Brain microvascular endothelial cell (primary cell): ENCODE measurements around the gene PDGFRA.
"Not testable (repeated sequence)": the region's sequence is repeated elsewhere in the genome, so short reads cannot be mapped to it uniquely, and the experiment has no call there.

Experiments
- DNase-seq: peaks from one replicate; pipeline ENCODE4 v3.0.0-alpha.2; 2020
- H3K27ac ChIP-seq: fragments of 250-450 bp; sonication (Bioruptor Pico); 2 replicates; pipeline ENCODE4 v1.5.1; 2020; ENCODE audit warnings: mild to moderate bottlenecking, moderate library complexity
- H3K27me3 ChIP-seq: fragments of 250-450 bp; sonication (Bioruptor Pico); replicated peaks from 2 replicates; pipeline ENCODE4 v1.5.1; 2020; ENCODE audit warnings: mild to moderate bottlenecking
- H3K36me3 ChIP-seq: fragments of 250-450 bp; sonication (Bioruptor Pico); replicated peaks from 2 replicates; pipeline ENCODE4 v1.5.1; 2020; ENCODE audit warnings: mild to moderate bottlenecking
- H3K4me3 ChIP-seq: 2 replicates; pipeline ENCODE4 v1.5.1; 2011; ENCODE audit warnings: low read depth, mild to moderate bottlenecking, control low read depth, low read length, moderate library complexity
- in situ Hi-C: cut with HindIII; loops from 2 replicates; pipeline ENCODE4 v1.10.0; 2017; ENCODE audit warnings: low sequenced_read_pairs, low pct_ligation_motif_present
- TF ChIP-seq, protein P1 (sequence below): IDR thresholded peaks from 2 replicates; pipeline ENCODE4 v1.5.1; 2011; ENCODE audit warnings: low read depth, mild to moderate bottlenecking, moderate library complexity, low read length, control low read depth, inconsistent platforms; ENCODE audit errors: missing control alignments

PDGFRA gene

DNA sequence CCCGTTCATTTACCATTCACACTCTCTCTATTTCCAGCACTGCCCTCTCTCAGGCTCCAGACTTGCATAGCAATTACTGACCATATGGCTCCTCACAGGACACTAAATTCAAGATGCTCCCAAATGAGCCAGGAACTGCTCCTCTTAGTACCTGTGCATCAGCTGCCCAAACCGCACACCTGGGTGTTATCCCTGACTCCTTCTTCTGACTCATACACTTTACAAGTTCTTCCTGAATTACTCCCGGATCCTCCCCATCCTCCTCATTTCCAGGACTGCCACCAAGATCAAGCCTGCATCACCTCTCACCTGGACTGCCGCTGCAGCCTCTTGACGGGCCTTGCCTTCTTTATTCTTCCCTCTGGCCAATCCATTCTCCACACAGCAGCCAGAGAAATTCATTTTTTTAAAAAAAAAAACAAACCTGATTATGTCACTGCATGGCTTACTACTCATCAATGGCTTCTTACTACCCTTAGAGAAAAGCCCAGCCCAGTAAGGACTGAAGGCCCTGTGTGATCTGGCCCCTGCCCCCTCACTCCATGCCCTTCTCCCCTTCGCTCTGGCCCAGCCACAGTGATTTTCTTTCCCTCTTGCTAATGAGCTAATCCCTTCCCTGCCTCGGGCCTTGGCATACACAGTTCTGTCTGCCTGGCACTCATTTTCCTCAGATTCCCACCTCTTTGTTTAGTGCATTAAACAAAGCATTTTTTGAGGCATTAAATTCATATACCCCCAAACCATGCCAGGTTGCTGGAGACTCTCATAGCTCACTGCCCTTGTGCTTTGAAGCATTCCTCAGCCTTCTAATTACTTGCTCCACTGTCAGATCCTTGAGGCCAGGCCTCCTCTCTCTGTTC lies 92.0 kb downstream of the PDGFRA start:
- no peaks in the 10 kb centered on the region for H3K27me3 ChIP-seq
- TF ChIP-seq, protein P1, sequence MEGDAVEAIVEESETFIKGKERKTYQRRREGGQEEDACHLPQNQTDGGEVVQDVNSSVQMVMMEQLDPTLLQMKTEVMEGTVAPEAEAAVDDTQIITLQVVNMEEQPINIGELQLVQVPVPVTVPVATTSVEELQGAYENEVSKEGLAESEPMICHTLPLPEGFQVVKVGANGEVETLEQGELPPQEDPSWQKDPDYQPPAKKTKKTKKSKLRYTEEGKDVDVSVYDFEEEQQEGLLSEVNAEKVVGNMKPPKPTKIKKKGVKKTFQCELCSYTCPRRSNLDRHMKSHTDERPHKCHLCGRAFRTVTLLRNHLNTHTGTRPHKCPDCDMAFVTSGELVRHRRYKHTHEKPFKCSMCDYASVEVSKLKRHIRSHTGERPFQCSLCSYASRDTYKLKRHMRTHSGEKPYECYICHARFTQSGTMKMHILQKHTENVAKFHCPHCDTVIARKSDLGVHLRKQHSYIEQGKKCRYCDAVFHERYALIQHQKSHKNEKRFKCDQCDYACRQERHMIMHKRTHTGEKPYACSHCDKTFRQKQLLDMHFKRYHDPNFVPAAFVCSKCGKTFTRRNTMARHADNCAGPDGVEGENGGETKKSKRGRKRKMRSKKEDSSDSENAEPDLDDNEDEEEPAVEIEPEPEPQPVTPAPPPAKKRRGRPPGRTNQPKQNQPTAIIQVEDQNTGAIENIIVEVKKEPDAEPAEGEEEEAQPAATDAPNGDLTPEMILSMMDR, result no peak
- DNase-seq, result no peak
- no peak overlapping the region for H3K27ac ChIP-seq
- in situ Hi-C loops, result loop anchor here (25.0 kb wide), 1 partner anchor 641 kb away; no protein-coding TSS in a partner anchor
- H3K4me3 ChIP-seq, result no peak overlapping the region
- no peaks in the 10 kb centered on the region for H3K36me3 ChIP-seq

DNA sequence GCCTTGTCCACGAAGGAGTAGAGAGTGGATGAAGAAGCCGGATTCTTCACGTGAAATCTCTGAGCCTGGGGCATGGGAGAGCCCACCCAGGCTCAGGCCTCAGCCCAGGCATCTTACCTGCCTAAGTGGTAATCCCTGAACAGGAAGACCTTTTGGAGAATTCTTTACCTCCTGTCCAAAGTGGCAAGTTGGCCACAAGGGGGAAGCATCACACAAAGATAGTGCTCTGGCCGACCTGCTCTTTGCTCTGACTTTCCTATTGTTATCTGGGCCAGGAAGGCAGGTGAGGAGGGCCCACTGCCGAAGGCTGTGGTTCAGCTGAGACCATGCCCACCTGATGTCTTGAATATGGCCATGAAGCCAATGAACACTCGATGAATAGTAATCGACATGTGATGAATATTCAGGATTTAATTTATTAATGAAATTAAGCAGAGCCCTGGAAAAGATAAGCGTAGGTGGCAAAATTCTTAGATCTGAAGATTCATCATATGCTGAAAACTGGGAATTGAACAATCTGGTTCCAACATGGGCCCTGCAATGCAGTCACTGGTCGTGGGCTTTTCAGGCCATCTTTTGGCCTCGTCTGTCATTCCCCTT lies 93.8 kb downstream of the PDGFRA start:
- in situ Hi-C loops, result loop anchor here (25.0 kb wide), 1 partner anchor 639 kb away; no protein-coding TSS in a partner anchor
- peak; percentile 47 for DNase-seq
- Histone ChIP-seq H3K36me3 (no peaks in the 10 kb centered on the region), H3K4me3 (no peak overlapping the region), H3K27ac (no peak overlapping the region), H3K27me3 (no peaks in the 10 kb centered on the region)
- TF ChIP-seq, protein P1, result peak; percentile 83

DNA sequence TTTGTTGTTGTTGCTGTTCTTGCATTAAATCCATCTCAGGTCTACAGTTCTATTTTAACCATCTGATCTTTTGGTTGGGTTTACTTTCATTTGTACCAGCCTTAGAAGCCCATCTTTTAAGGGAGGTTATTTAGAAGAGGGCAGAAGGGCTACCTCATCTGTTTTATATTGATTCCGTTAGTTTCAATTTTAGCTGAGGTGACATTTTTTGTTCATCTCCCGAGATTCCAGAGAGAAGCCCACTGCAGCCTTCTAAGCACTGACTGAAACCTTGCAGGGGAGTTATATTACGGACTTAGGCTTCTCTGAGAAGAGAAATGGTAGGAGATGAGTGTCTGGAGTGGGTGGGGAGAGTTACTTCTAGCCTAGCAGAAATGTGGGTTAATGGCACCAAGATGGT lies 101.8 kb downstream of the PDGFRA start:
- H3K4me3 ChIP-seq, result no peak overlapping the region
- no peak for DNase-seq
- no peaks in the 10 kb centered on the region for H3K36me3 ChIP-seq
- TF ChIP-seq, protein P1, result no peak
- in situ Hi-C loops, result no loop called here
- no peak overlapping the region for H3K27ac ChIP-seq
- no peaks in the 10 kb centered on the region for H3K27me3 ChIP-seq

DNA sequence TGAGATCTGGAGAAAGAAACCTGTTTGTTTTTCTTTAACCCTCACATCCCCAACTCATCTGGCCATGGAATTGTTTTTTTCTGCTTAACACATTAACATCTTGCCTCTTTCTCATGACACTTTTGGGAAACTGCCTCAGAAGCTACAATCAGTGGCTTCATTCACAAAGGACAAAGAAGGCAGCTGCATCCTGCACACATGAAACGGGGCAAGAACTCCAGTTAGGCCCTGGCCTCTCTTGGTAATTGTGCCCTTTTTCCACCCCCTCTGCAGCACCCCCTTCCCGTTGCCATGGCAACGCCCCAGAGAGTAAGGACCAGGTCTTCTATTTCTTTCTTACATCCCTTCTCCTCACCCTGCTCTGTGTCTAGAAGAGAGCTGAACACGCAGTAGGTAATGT lies 103.4 kb downstream of the PDGFRA start:
- TF ChIP-seq, protein P1, result no peak
- H3K27ac ChIP-seq, result no peak overlapping the region
- in situ Hi-C loops, result no loop called here

DNA sequence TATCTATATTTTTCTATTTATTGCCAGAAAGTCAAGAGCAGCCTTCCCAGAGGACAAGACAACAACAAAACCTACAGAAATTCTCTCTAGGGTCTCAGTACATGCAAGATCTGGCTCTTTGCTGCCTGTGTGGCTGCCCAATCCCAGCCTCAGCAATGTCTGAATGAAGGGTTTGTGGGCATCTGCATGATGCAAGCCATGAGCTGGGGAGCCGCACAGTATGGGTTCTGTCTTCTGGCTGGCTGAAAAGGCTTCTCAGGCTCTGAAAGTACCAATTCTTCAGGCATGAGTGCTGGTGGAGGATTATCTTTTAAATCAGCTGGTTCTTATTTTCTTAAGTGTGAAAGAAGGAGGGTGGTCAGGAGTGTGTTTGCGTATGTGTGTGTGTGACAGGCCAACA lies 104.6 kb downstream of the PDGFRA start:
- Histone ChIP-seq H3K27me3 (no peaks in the 10 kb centered on the region), H3K27ac (no peak overlapping the region), H3K4me3 (no peak overlapping the region), H3K36me3 (no peaks in the 10 kb centered on the region)
- DNase-seq, result no peak
- in situ Hi-C loops, result no loop called here
- TF ChIP-seq, protein P1, result no peak

More for the DNA sequence above, 103.4 kb downstream of the PDGFRA start:
- no peak for DNase-seq
- H3K4me3 ChIP-seq, result no peak overlapping the region
- H3K36me3 ChIP-seq, result no peaks in the 10 kb centered on the region
- no peaks in the 10 kb centered on the region for H3K27me3 ChIP-seq

DNA sequence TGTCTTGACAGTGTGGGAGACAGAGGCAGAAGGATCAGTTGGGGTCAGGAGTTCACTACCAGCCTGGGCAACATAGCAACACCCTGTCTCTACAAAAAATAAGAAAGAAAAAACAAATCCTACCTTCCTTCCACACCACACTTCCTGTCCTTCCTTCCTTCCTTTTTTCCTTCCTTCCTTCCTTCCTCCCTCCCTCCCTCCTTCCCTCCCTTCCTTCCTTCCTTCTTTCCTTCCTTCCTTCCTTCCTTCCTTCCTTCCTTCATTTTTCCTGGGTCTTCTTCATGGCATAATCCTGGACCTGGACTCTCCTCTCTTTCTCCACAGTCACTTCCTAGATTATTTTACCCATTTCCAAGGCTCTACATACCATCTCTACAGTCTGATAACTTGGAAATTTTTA lies 105.7 kb downstream of the PDGFRA start:
- H3K27me3 ChIP-seq, in situ Hi-C loops, H3K36me3 ChIP-seq, H3K4me3 ChIP-seq, H3K27ac ChIP-seq, DNase-seq: not testable (repeated sequence)
